BE2C (cell line): Measurements from ENCODE around the gene WDR62.

ENCODE experiments used
- DNase-seq: peaks from one replicate; pipeline ENCODE4 v3.0.0-alpha.2; 2020
- H3K27me3 ChIP-seq: fragments of 250-450 bp; sonication (Bioruptor Pico); 2 replicates; pipeline ENCODE4 v1.5.1; 2020; ENCODE audit warnings: mild to moderate bottlenecking
- H3K36me3 ChIP-seq: fragments of 250-450 bp; sonication (Bioruptor Pico); 2 replicates; pipeline ENCODE4 v1.5.1; 2020; ENCODE audit warnings: mild to moderate bottlenecking
- H3K4me1 ChIP-seq: fragments of 250-450 bp; sonication (Bioruptor Pico); 2 replicates; pipeline ENCODE4 v1.5.1; 2020
- H3K4me3 ChIP-seq: 2 replicates; pipeline ENCODE4 v1.5.1; 2011; ENCODE audit warnings: low read depth, low read length
- H3K9me3 ChIP-seq: fragments of 250-450 bp; sonication (Bioruptor Pico); 2 replicates; pipeline ENCODE4 v1.5.1; 2020
- CTCF ChIP-seq: IDR thresholded peaks from 2 replicates; pipeline ENCODE4 v1.5.1; 2012; ENCODE audit warnings: mild to moderate bottlenecking, low read depth, low read length

The WDR62 gene

GRCh38 chr19:36142046-36142445 lies 87.3 kb downstream of the WDR62 start:
- no peaks in the 10 kb centered on the region for H3K9me3 ChIP-seq
- no peak for TF ChIP-seq CTCF
- DNase-seq: no peak
- no peaks in the 10 kb centered on the region for H3K27me3 ChIP-seq
- H3K4me3 ChIP-seq: no peak overlapping the region
- peaks cover 43% of the 10 kb centered on the region for H3K36me3 ChIP-seq
- H3K4me1 ChIP-seq: no peaks in the 10 kb centered on the region

GRCh38 chr19:36142496-36142895 lies 87.8 kb downstream of the WDR62 start:
- H3K4me3 ChIP-seq: no peak overlapping the region
- no peaks in the 10 kb centered on the region for H3K27me3 ChIP-seq
- TF ChIP-seq CTCF: no peak
- no peaks in the 10 kb centered on the region for H3K9me3 ChIP-seq
- no peaks in the 10 kb centered on the region for H3K4me1 ChIP-seq
- DNase-seq: no peak
- H3K36me3 ChIP-seq: peaks cover 46% of the 10 kb centered on the region

GRCh38 chr19:36144624-36145023 lies 89.9 kb downstream of the WDR62 start:
- DNase-seq: no peak
- H3K4me1 ChIP-seq: no peaks in the 10 kb centered on the region
- H3K9me3 ChIP-seq: no peaks in the 10 kb centered on the region
- no peak for TF ChIP-seq CTCF
- H3K4me3 ChIP-seq: no peak overlapping the region
- H3K36me3 ChIP-seq: peaks cover 53% of the 10 kb centered on the region
- no peaks in the 10 kb centered on the region for H3K27me3 ChIP-seq

GRCh38 chr19:36149673-36150406 lies 95.1 kb downstream of the WDR62 start:
- no peak for DNase-seq
- Histone ChIP-seq H3K4me3 (no peak overlapping the region), H3K4me1 (no peaks in the 10 kb centered on the region; the same call in 1 of the 2 replicates), H3K9me3 (no peaks in the 10 kb centered on the region), H3K36me3 (peaks cover 53% of the 10 kb centered on the region), H3K27me3 (no peaks in the 10 kb centered on the region)
- no peak for TF ChIP-seq CTCF

GRCh38 chr19:36150586-36150985 lies 95.9 kb downstream of the WDR62 start:
- Histone ChIP-seq H3K4me1 (no peaks in the 10 kb centered on the region; the same call in 1 of the 2 replicates), H3K9me3 (no peaks in the 10 kb centered on the region), H3K27me3 (no peaks in the 10 kb centered on the region), H3K4me3 (no peak overlapping the region), H3K36me3 (peaks cover 47% of the 10 kb centered on the region)
- no peak for TF ChIP-seq CTCF
- DNase-seq: no peak

- Histone ChIP-seq H3K4me1 (no peaks in the 10 kb centered on the region; the same call in 1 of the 2 replicates), H3K4me3 (no peak overlapping the region), H3K36me3 (peaks cover 39% of the 10 kb centered on the region), H3K9me3 (no peaks in the 10 kb centered on the region), H3K27me3 (no peaks in the 10 kb centered on the region)
- DNase-seq: no peak
- no peak for TF ChIP-seq CTCF
Measured at GRCh38 chr19:36151144-36152018, 96.7 kb downstream of the WDR62 start.
